ENCODE results near the gene EVA1B. TPM values are rescaled to one million over a fixed set of nuclear protein-coding genes. Genes with fewer than 3 reads are reported as not detected.

The EVA1B gene
- total and polyA plus RNA-seq, 12 donors, result 17.6 to 185 (median 92.3) TPM; not detected in 1

- TF ChIP-seq CTCF (IDR thresholded peaks at IDR 0.05), result no peak
- no peak for TF ChIP-seq POLR2A (IDR thresholded peaks at IDR 0.05)
- DNase-seq, result no peak
- WGBS, 4 donors, result 74 to 90% (median 77%) methylated on average over 6 of the region's 6 CpGs
- H3K9me3 ChIP-seq (replicated peaks in 1 of 3), result no peaks in the 10 kb centered on the region
- no peaks in the 10 kb centered on the region for H3K36me3 ChIP-seq (replicated peaks in 1 of 2)
- intact Hi-C loops (cut with DNase I), result no loop called here
- H3K4me1 ChIP-seq (replicated peaks in 1 of 2), result peaks cover 18 to 19% of the 10 kb centered on the region in 2 donors
- no peak overlapping the region for H3K27ac ChIP-seq
- H3K27me3 ChIP-seq, result no peaks in the 10 kb centered on the region
- no peak overlapping the region for H3K4me3 ChIP-seq
Observed at GRCh38 chr1:36337830-36338229, 14.4 kb upstream of the EVA1B start.

GRCh38 chr1:36330940-36331339 lies 7.5 kb upstream of the EVA1B start:
- Histone ChIP-seq H3K27me3 (no peaks in the 10 kb centered on the region), H3K27ac (no peak overlapping the region), H3K9me3 (replicated peaks in 1 of 3) (no peaks in the 10 kb centered on the region), H3K4me3 (no peak overlapping the region), H3K4me1 (replicated peaks in 1 of 2) (peaks cover 4 to 9% of the 10 kb centered on the region in 2 donors), H3K36me3 (replicated peaks in 1 of 2) (no peaks in the 10 kb centered on the region)
- TF ChIP-seq POLR2A (IDR thresholded peaks at IDR 0.05) (no peak), CTCF (IDR thresholded peaks at IDR 0.05) (no peak)
- intact Hi-C loops (cut with DNase I), result no loop called here
- no peak for DNase-seq
- WGBS, 4 donors, result 90 to 93% (median 92%) methylated on average over 15 of the region's 15 CpGs

GRCh38 chr1:36329817-36330216 lies 6.4 kb upstream of the EVA1B start:
- DNase-seq, result no peak
- 88 to 93% (median 90%) methylated on average over 7 to 9 of the region's 9 CpGs for WGBS, 4 donors
- Histone ChIP-seq H3K4me3 (no peak overlapping the region), H3K27ac (no peak overlapping the region), H3K4me1 (replicated peaks in 1 of 2) (peaks cover 4 to 9% of the 10 kb centered on the region in 2 donors), H3K36me3 (replicated peaks in 1 of 2) (no peaks in the 10 kb centered on the region), H3K9me3 (replicated peaks in 1 of 3) (no peaks in the 10 kb centered on the region), H3K27me3 (no peaks in the 10 kb centered on the region)
- TF ChIP-seq CTCF (IDR thresholded peaks at IDR 0.05) (no peak), POLR2A (IDR thresholded peaks at IDR 0.05) (no peak)
- intact Hi-C loops (cut with DNase I), result no loop called here

GRCh38 chr1:36328713-36329112 lies 5.3 kb upstream of the EVA1B start:
- peaks cover 11 to 18% of the 10 kb centered on the region in 2 donors for H3K4me1 ChIP-seq (replicated peaks in 1 of 2)
- H3K36me3 ChIP-seq (replicated peaks in 1 of 2), result no peaks in the 10 kb centered on the region
- no peaks in the 10 kb centered on the region for H3K9me3 ChIP-seq (replicated peaks in 1 of 3)
- intact Hi-C loops (cut with DNase I), result no loop called here
- H3K27me3 ChIP-seq, result no peaks in the 10 kb centered on the region
- no peak overlapping the region for H3K4me3 ChIP-seq
- TF ChIP-seq POLR2A (IDR thresholded peaks at IDR 0.05) (no peak), CTCF (IDR thresholded peaks at IDR 0.05) (no peak)
- WGBS, 4 donors, result 62 to 72% (median 65%) methylated on average over 6 of the region's 6 CpGs
- peak in 5 of 7 donors; percentile 57 to 74 (median 62) for DNase-seq
- peak overlapping the region in 1 of 5 donors; percentile 31 for H3K27ac ChIP-seq

Data from adrenal gland (tissue), 12 donors.